ENCODE data around the gene CGB2. TPM values are rescaled to one million over a fixed set of nuclear protein-coding genes. Genes with fewer than 3 reads are reported as not detected.

CGB2 gene
- total RNA-seq, 1 experiment from 2014 or later = 0.77 TPM

GRCh38 chr19:49059053-49059452, 27.4 kb downstream of the CGB2 start:
- H3K4me1 Mint-ChIP-seq = peaks cover 27 to 33% of the 10 kb centered on the region in 2 experiments
- Histone ChIP-seq H2BK15ac (ENCODE audit: low read depth, low read length) (no peak overlapping the region), H4K5ac (ENCODE audit: insufficient read length, low read depth, low read length) (no peak overlapping the region), H3K79me2 (ENCODE audit: insufficient read depth, low read length) (no peaks in the 10 kb centered on the region), H3K14ac (ENCODE audit: insufficient read depth, low read length) (no peak overlapping the region), H3K79me1 (ENCODE audit: insufficient read depth, low read depth, low read length, poor library complexity, severe bottlenecking) (no peaks in the 10 kb centered on the region), H2BK120ac (ENCODE audit: low read depth, low read length, poor library complexity, severe bottlenecking) (no peak overlapping the region), H2AK5ac (ENCODE audit: insufficient read length, low read length) (no peak overlapping the region), H4K91ac (ENCODE audit: insufficient read length, low read depth, low read length) (no peak overlapping the region), H2BK12ac (ENCODE audit: insufficient read length, low read depth, low read length) (no peak overlapping the region), H3K18ac (ENCODE audit: insufficient read length, low read depth, low read length) (no peak overlapping the region), H2BK5ac (ENCODE audit: insufficient read length, low read length) (no peak overlapping the region), H3K4me2 (ENCODE audit: insufficient read depth, insufficient read length, low read length) (no peak overlapping the region), H3K4me1 (ENCODE audit: insufficient read depth, low read length) (no peaks in the 10 kb centered on the region), H3K27ac (ENCODE audit: insufficient read length, low read depth, low read length) (no peak overlapping the region), H3K27me3 (ENCODE audit: insufficient read depth, low read length) (peaks cover 15% of the 10 kb centered on the region; the same call in 1 of the 2 replicates), H4K8ac (replicated peaks; ENCODE audit: insufficient read length, low read depth, low read length) (no peak overlapping the region), H2BK20ac (ENCODE audit: low read depth, low read length, poor library complexity, severe bottlenecking) (no peak overlapping the region), H3K56ac (ENCODE audit: insufficient read length, low read depth, low read length) (no peak overlapping the region), H3K23ac (ENCODE audit: insufficient read length, low read depth, low read length) (no peak overlapping the region), H2AFZ (ENCODE audit: low read length) (no peak overlapping the region), H4K20me1 (ENCODE audit: control insufficient read depth, insufficient read depth, insufficient read length) (no peaks in the 10 kb centered on the region), H3K23me2 (ENCODE audit: insufficient read length, low read depth, low read length, poor library complexity, severe bottlenecking) (peaks cover 10% of the 10 kb centered on the region), H3T11ph (ENCODE audit: low read length) (no peak overlapping the region), H3K4ac (ENCODE audit: low read depth, low read length) (no peak overlapping the region), H3K9me3 (ENCODE audit: control insufficient read depth, low read depth, low read length) (no peaks in the 10 kb centered on the region), H3K9ac (ENCODE audit: extremely low read depth, insufficient read length, low read length) (no peak overlapping the region)
- no peaks in the 10 kb centered on the region; a peak in 1 of 7 replicates for H3K36me3 Mint-ChIP-seq (ENCODE audit: insufficient read depth in 1 of 3, low read depth in 3 of 3)
- TF ChIP-seq, protein P1, sequence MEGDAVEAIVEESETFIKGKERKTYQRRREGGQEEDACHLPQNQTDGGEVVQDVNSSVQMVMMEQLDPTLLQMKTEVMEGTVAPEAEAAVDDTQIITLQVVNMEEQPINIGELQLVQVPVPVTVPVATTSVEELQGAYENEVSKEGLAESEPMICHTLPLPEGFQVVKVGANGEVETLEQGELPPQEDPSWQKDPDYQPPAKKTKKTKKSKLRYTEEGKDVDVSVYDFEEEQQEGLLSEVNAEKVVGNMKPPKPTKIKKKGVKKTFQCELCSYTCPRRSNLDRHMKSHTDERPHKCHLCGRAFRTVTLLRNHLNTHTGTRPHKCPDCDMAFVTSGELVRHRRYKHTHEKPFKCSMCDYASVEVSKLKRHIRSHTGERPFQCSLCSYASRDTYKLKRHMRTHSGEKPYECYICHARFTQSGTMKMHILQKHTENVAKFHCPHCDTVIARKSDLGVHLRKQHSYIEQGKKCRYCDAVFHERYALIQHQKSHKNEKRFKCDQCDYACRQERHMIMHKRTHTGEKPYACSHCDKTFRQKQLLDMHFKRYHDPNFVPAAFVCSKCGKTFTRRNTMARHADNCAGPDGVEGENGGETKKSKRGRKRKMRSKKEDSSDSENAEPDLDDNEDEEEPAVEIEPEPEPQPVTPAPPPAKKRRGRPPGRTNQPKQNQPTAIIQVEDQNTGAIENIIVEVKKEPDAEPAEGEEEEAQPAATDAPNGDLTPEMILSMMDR (conservative IDR thresholded peaks at IDR 0.05) = no peak
- H3K27me3 Mint-ChIP-seq (ENCODE audit: low read depth) = peaks cover 81% of the 10 kb centered on the region
- no peak overlapping the region for H3K27ac Mint-ChIP-seq
- peaks cover 0 to 2% of the 10 kb centered on the region in 2 experiments; a peak in 1 of 5 replicates for H3K9me3 Mint-ChIP-seq
- WGBS (ENCODE audit: extremely low coverage, insufficient read length, low lambda C conversion rate) = no CpG with 5 or more reads among the region's 9 CpGs
- no peak overlapping the region for H3K4me3 Mint-ChIP-seq
- DNase-seq = no peak

Data from H9 (cell line).